Measurements from ENCODE around the gene MANEAL. TPM values are rescaled to one million over a fixed set of nuclear protein-coding genes. Genes with fewer than 3 reads are reported as not detected.

The MANEAL gene
- total RNA-seq, 2 experiments from 2014 or later = 20.0 to 27.1 TPM

DNA sequence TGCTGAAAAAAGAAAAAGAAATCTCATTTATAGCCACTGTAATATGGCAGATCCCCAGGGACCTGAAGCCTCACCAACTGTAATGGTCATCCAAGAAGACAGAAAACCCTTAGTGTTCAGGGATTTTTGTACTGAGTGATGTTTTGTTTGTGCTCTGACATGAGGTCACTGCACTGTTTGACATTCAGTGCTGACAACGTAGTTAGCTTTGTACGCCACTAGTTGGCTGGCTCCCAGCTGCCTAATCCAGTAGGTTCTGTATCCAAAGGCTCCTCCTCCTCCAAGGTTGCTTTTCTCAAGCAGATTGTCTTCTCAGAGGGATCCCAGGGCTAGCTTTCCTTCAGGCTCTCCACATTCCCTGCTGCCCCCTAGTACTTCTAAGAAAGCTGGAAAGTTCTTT lies 23.8 kb downstream of the MANEAL start:
- no TSS peak for BruUV-seq (replicated peaks)
- no peaks in the 10 kb centered on the region for H3K9me2 ChIP-seq (ENCODE audit: insufficient read depth, low read length)
- H3K9me3 ChIP-seq (ENCODE audit: low read length) = no peaks in the 10 kb centered on the region
- peaks cover 66% of the 10 kb centered on the region for H3K36me3 ChIP-seq (ENCODE audit: insufficient read depth, low read length)
- H2AFZ ChIP-seq (ENCODE audit: low read length) = no peak overlapping the region
- no peak overlapping the region for H3K4me3 ChIP-seq (ENCODE audit: low read depth, low read length, poor library complexity, severe bottlenecking)
- no peaks in the 10 kb centered on the region for H4K20me1 ChIP-seq (ENCODE audit: insufficient read depth, low read length)
- H3K4me2 ChIP-seq (ENCODE audit: low read length) = no peak overlapping the region
- ChIA-PET CTCF (ENCODE audit: unreplicated experiment) (no interaction called here), POLR2A (interaction anchor here (1.7 kb wide), 1 partner anchor 29 kb away, joined by 4 read pairs; no protein-coding TSS in a partner anchor)
- intact Hi-C loops (cut with micrococcal nuclease; ENCODE audit: unreplicated experiment) = no loop called here
- TF ChIP-seq EZH2phosphoT487 (IDR thresholded peaks at IDR 0.05; ENCODE audit: borderline replicate concordance, low read depth, low read length) = no peak
- TF ChIP-seq CTCF (conservative IDR thresholded peaks at IDR 0.05; ENCODE audit: low read length) = no peak
- no peak overlapping the region for H3K27ac ChIP-seq (ENCODE audit: low read depth, low read length, poor library complexity, severe bottlenecking)
- no peaks in the 10 kb centered on the region for H3K79me2 ChIP-seq (ENCODE audit: insufficient read depth, low read depth, low read length)
- peaks cover 5% of the 10 kb centered on the region for H3K4me1 ChIP-seq (ENCODE audit: insufficient read depth, low read length, poor library complexity, severe bottlenecking)
- DNase-seq (ENCODE audit: low spot score) = no peak

DNA sequence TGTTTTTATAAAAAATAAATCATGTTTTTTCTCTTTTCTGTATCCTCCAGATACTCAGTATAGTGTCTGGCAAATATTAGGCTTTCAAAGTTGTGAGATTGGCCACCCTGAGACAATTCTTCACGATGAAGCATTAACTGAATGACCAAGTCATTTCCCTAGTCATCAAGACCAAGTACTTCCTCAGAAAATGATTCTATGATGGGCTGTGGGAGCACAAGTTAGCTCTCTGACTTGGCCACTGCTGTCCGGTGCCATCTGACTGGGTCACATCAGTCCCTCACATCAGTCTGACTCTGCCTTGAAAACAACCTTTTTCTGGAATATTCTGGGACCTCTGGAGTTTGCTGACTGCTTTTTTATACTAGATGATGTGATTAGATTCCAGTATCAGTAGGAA lies 27.8 kb downstream of the MANEAL start:
- ChIA-PET POLR2A (no interaction called here), CTCF (ENCODE audit: unreplicated experiment) (interaction anchor here (0.5 kb wide), 1 partner anchor 45 kb away, joined by 4 read pairs; no protein-coding TSS in a partner anchor)
- no peak for TF ChIP-seq EZH2phosphoT487 (IDR thresholded peaks at IDR 0.05; ENCODE audit: borderline replicate concordance, low read depth, low read length)
- no peak for TF ChIP-seq CTCF (conservative IDR thresholded peaks at IDR 0.05; ENCODE audit: low read length)
- no peaks in the 10 kb centered on the region for H3K79me2 ChIP-seq (ENCODE audit: insufficient read depth, low read depth, low read length)
- H4K20me1 ChIP-seq (ENCODE audit: insufficient read depth, low read length) = no peaks in the 10 kb centered on the region
- H3K4me2 ChIP-seq (ENCODE audit: low read length) = no peak overlapping the region
- BruUV-seq (replicated peaks) = no TSS peak
- intact Hi-C loops (cut with micrococcal nuclease; ENCODE audit: unreplicated experiment) = no loop called here
- H3K4me3 ChIP-seq (ENCODE audit: low read depth, low read length, poor library complexity, severe bottlenecking) = no peak overlapping the region
- no peaks in the 10 kb centered on the region for H3K9me3 ChIP-seq (ENCODE audit: low read length)
- peaks cover 61% of the 10 kb centered on the region for H3K36me3 ChIP-seq (ENCODE audit: insufficient read depth, low read length)
- peaks cover 5% of the 10 kb centered on the region for H3K4me1 ChIP-seq (ENCODE audit: insufficient read depth, low read length, poor library complexity, severe bottlenecking)
- no peak for DNase-seq (ENCODE audit: low spot score)
- no peak overlapping the region for H3K27ac ChIP-seq (ENCODE audit: low read depth, low read length, poor library complexity, severe bottlenecking)
- no peak overlapping the region for H2AFZ ChIP-seq (ENCODE audit: low read length)
- no peaks in the 10 kb centered on the region for H3K9me2 ChIP-seq (ENCODE audit: insufficient read depth, low read length)

DNA sequence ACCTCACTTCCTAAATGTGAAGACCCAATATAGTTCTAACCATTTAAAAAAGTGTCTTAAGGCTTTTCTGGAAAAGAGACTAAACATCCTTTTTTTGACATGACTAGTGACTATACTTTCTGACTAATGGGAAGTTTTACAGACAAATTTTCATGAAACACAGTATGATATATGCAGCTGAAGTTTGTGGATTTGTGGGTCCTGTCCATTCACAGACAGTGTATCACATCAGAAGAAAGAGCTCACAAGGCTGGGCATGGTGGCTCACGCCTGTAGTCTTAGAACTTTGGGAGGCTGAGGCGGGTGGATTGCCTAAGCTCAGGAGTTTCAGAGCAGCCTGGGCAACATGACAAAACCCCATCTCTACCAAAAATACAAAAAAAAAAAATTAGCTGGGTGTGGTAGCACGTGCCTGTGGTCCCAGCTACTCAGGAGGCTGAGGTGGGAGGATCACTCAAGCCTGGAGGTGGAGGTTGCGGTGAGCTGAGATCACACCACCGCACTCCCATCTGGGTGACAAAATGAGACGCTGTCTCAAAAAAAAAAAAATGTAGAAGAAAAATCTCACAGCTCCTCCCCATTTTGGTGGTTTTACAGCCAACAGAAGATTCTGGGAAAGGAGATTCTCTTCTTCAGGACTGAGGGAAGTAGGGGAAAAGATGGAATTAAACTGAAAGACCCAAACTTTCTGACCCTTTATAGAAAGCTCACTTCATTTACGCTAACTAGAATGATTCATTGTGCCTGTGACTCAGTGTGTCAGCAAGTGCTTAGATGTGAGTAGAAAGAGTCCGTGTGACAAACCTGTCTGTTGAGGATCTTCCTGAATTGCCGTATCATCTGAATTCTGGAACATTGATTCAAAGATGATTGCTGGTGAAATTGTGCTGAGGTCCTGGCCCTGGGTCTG lies 29.5 kb downstream of the MANEAL start:
- H3K4me2 ChIP-seq (ENCODE audit: low read length) = no peak overlapping the region
- intact Hi-C loops (cut with micrococcal nuclease; ENCODE audit: unreplicated experiment) = no loop called here
- H3K79me2 ChIP-seq (ENCODE audit: insufficient read depth, low read depth, low read length) = no peaks in the 10 kb centered on the region
- ChIA-PET POLR2A (interaction anchor here (0.5 to 0.6 kb wide), 2 partner anchors 221 to 359 kb away, joined by 4 read pairs; no protein-coding TSS in a partner anchor), CTCF (ENCODE audit: unreplicated experiment) (no interaction called here)
- H3K9me3 ChIP-seq (ENCODE audit: low read length) = no peaks in the 10 kb centered on the region
- BruUV-seq (replicated peaks) = no TSS peak
- no peaks in the 10 kb centered on the region for H3K9me2 ChIP-seq (ENCODE audit: insufficient read depth, low read length)
- H4K20me1 ChIP-seq (ENCODE audit: insufficient read depth, low read length) = no peaks in the 10 kb centered on the region
- DNase-seq (ENCODE audit: low spot score) = no peak
- no peak for TF ChIP-seq CTCF (conservative IDR thresholded peaks at IDR 0.05; ENCODE audit: low read length)
- no peak for TF ChIP-seq EZH2phosphoT487 (IDR thresholded peaks at IDR 0.05; ENCODE audit: borderline replicate concordance, low read depth, low read length)
- no peak overlapping the region for H3K4me3 ChIP-seq (ENCODE audit: low read depth, low read length, poor library complexity, severe bottlenecking)
- H2AFZ ChIP-seq (ENCODE audit: low read length) = no peak overlapping the region
- peaks cover 5% of the 10 kb centered on the region for H3K4me1 ChIP-seq (ENCODE audit: insufficient read depth, low read length, poor library complexity, severe bottlenecking)
- peaks cover 59% of the 10 kb centered on the region for H3K36me3 ChIP-seq (ENCODE audit: insufficient read depth, low read length)
- H3K27ac ChIP-seq (ENCODE audit: low read depth, low read length, poor library complexity, severe bottlenecking) = no peak overlapping the region
